Measurements from ENCODE around the gene C1QTNF12.

The C1QTNF12 gene

GRCh38 chr1:1227386-1227785 is 19.1 kb downstream of the C1QTNF12 start:
- no peak for DNase-seq (ENCODE audit: low read depth)
- no peak for TF ChIP-seq CTCF (IDR thresholded peaks at IDR 0.05; ENCODE audit: low read length, missing control alignments)
- H3K4me3 ChIP-seq (replicated peaks; ENCODE audit: low read depth, low read length) = no peak overlapping the region

GRCh38 chr1:1226566-1227362 is 19.8 kb downstream of the C1QTNF12 start:
- H3K4me3 ChIP-seq (replicated peaks; ENCODE audit: low read depth, low read length) = no peak overlapping the region
- no peak for TF ChIP-seq CTCF (IDR thresholded peaks at IDR 0.05; ENCODE audit: low read length, missing control alignments)
- no peak for DNase-seq (ENCODE audit: low read depth)

- no peak for DNase-seq (ENCODE audit: low read depth)
- no peak overlapping the region for H3K4me3 ChIP-seq (replicated peaks; ENCODE audit: low read depth, low read length)
- TF ChIP-seq CTCF (IDR thresholded peaks at IDR 0.05; ENCODE audit: low read length, missing control alignments) = no peak
Observed at GRCh38 chr1:1225913-1226312, 20.6 kb downstream of the C1QTNF12 start.

- H3K4me3 ChIP-seq (replicated peaks; ENCODE audit: low read depth, low read length) = no peak overlapping the region
- TF ChIP-seq CTCF (IDR thresholded peaks at IDR 0.05; ENCODE audit: low read length, missing control alignments) = no peak
- no peak for DNase-seq (ENCODE audit: low read depth)
Observed at GRCh38 chr1:1225238-1225845, 21.2 kb downstream of the C1QTNF12 start.

GRCh38 chr1:1223891-1224290 is 22.6 kb downstream of the C1QTNF12 start:
- no peak for DNase-seq (ENCODE audit: low read depth)
- TF ChIP-seq CTCF (IDR thresholded peaks at IDR 0.05; ENCODE audit: low read length, missing control alignments) = no peak
- H3K4me3 ChIP-seq (replicated peaks; ENCODE audit: low read depth, low read length) = no peak overlapping the region

DNA sequence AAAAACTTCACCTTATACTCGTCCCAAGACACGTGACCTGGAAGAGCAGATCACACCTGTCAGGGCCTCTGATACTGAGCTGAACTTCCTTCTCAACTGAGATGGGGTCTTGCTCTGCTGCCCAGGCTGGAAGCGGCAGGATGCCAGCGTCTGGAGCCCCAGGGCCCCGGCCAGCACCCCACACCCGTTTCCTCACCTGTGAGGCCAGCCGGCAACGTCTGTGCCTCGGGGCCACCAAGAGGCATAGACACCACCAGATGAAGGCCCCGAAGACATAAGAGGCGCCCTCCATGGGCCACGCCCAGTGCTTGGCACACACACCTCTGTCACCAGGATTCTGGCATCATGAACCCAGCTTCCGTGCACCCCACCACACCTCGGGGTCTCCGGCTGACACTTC is 23.2 kb downstream of the C1QTNF12 start:
- no peak for TF ChIP-seq CTCF (IDR thresholded peaks at IDR 0.05; ENCODE audit: low read length, missing control alignments)
- no peak overlapping the region for H3K4me3 ChIP-seq (replicated peaks; ENCODE audit: low read depth, low read length)
- DNase-seq (ENCODE audit: low read depth) = no peak

All from fibroblast of pulmonary artery (primary cell).